ENCODE results near the gene LAMA2.

Gene LAMA2

GRCh38 chr6:129183681-129184301 lies 300.9 kb downstream of the LAMA2 start:
- no peak for ATAC-seq

GRCh38 chr6:129184324-129184723 lies 301.4 kb downstream of the LAMA2 start:
- ATAC-seq, result no peak

- no peak for ATAC-seq
Measured at GRCh38 chr6:129184808-129185366, 301.9 kb downstream of the LAMA2 start.

GRCh38 chr6:129186988-129187387 lies 304.1 kb downstream of the LAMA2 start:
- ATAC-seq, result no peak

GRCh38 chr6:129188306-129188705 lies 305.4 kb downstream of the LAMA2 start:
- no peak for ATAC-seq

- no peak for ATAC-seq
Measured at GRCh38 chr6:129188795-129189194, 305.9 kb downstream of the LAMA2 start.

- ATAC-seq, result no peak
Measured at GRCh38 chr6:129189266-129189665, 306.3 kb downstream of the LAMA2 start.

GRCh38 chr6:129191235-129191634 lies 308.3 kb downstream of the LAMA2 start:
- no peak for ATAC-seq

- ATAC-seq, result no peak
Measured at GRCh38 chr6:129192458-129192989, 309.6 kb downstream of the LAMA2 start.

GRCh38 chr6:129194306-129194941 lies 311.5 kb downstream of the LAMA2 start:
- no peak for ATAC-seq

GRCh38 chr6:129195161-129195560 lies 312.2 kb downstream of the LAMA2 start:
- no peak for ATAC-seq

- no peak for ATAC-seq
Measured at GRCh38 chr6:129195643-129196042, 312.7 kb downstream of the LAMA2 start.

- ATAC-seq, result no peak
Measured at GRCh38 chr6:129197154-129197553, 314.2 kb downstream of the LAMA2 start.

GRCh38 chr6:129200151-129200550 lies 317.2 kb downstream of the LAMA2 start:
- ATAC-seq, result no peak

GRCh38 chr6:129203190-129203900 lies 320.4 kb downstream of the LAMA2 start:
- ATAC-seq, result no peak

GRCh38 chr6:129206821-129207220 lies 323.9 kb downstream of the LAMA2 start:
- no peak for ATAC-seq

- no peak for ATAC-seq
Measured at GRCh38 chr6:129207832-129208231, 324.9 kb downstream of the LAMA2 start.

GRCh38 chr6:129208415-129209034 lies 325.6 kb downstream of the LAMA2 start:
- no peak for ATAC-seq

GRCh38 chr6:129209355-129209754 lies 326.4 kb downstream of the LAMA2 start:
- ATAC-seq, result no peak

GRCh38 chr6:129210684-129211083 lies 327.7 kb downstream of the LAMA2 start:
- no peak for ATAC-seq

- ATAC-seq, result no peak
Measured at GRCh38 chr6:129211626-129212025, 328.7 kb downstream of the LAMA2 start.

- ATAC-seq, result no peak
Measured at GRCh38 chr6:129212081-129212480, 329.1 kb downstream of the LAMA2 start.

GRCh38 chr6:129215246-129215645 lies 332.3 kb downstream of the LAMA2 start:
- no peak for ATAC-seq
